Adrenal gland (tissue), 5 donors: ENCODE data around the gene ZNF358.

ENCODE experiments used
- CTCF ChIP-seq, 6 experiments: fragments of 450-650 bp in 4 of 6; fragments of 200-600 bp in 2 of 6; sonication (generic) in 1 of 6; IDR thresholded peaks; 1 replicate in 5 of 6; 2 replicates in 1 of 6; pipeline versions ENCODE4 v1.5.1 to v1.8.0; 2016 to 2021; ENCODE audit warnings: antibody characterized with exemption in 6 of 6, mild to moderate bottlenecking in 2 of 6, moderate library complexity in 1 of 6
- POLR2A ChIP-seq, 2 donors: fragments of 450-650 bp; IDR thresholded peaks; one replicate each; pipeline ENCODE4 v1.6.1; 2017; ENCODE audit warnings: antibody characterized with exemption in 2 of 2, mild to moderate bottlenecking in 2 of 2, moderate library complexity in 1 of 2
- donor health status: DM: no; HTN: no; CAD: no.

GRCh38 chr19:7516333-7516732 is 430 bp downstream of the ZNF358 start:
- TF ChIP-seq POLR2A (IDR thresholded peaks at IDR 0.05) = no peak
- no peak for TF ChIP-seq CTCF (IDR thresholded peaks at IDR 0.05)
